ENCODE data around the gene ARHGDIB.

The ARHGDIB gene

DNA sequence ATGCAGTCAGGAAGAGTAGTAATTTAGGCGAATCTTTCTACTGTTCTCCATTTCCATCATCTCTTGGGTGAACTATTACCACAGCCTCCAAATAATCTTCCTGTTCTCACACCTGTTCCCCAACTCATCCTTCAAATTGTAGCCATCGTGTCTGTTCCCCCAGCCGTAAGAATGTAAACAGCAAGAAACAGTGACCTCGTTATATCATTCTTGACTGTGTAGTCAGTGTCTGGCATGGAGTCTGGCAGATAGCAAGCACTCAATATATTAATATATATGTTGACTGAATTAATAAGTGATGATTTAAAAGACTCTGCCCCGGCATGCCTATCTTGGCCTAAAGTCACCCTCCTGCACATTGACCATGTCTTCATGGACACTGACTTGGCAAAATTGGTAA is 31.7 kb upstream of the ARHGDIB start:
- TF ChIP-seq POLR2AphosphoS5 (IDR thresholded peaks at IDR 0.05; ENCODE audit: low read depth) (no peak), SPI1 (IDR thresholded peaks at IDR 0.05; ENCODE audit: borderline replicate concordance, low read depth) (no peak), GABPA (IDR thresholded peaks at IDR 0.05; ENCODE audit: low read depth) (no peak)
- TF ChIP-seq, protein P1, sequence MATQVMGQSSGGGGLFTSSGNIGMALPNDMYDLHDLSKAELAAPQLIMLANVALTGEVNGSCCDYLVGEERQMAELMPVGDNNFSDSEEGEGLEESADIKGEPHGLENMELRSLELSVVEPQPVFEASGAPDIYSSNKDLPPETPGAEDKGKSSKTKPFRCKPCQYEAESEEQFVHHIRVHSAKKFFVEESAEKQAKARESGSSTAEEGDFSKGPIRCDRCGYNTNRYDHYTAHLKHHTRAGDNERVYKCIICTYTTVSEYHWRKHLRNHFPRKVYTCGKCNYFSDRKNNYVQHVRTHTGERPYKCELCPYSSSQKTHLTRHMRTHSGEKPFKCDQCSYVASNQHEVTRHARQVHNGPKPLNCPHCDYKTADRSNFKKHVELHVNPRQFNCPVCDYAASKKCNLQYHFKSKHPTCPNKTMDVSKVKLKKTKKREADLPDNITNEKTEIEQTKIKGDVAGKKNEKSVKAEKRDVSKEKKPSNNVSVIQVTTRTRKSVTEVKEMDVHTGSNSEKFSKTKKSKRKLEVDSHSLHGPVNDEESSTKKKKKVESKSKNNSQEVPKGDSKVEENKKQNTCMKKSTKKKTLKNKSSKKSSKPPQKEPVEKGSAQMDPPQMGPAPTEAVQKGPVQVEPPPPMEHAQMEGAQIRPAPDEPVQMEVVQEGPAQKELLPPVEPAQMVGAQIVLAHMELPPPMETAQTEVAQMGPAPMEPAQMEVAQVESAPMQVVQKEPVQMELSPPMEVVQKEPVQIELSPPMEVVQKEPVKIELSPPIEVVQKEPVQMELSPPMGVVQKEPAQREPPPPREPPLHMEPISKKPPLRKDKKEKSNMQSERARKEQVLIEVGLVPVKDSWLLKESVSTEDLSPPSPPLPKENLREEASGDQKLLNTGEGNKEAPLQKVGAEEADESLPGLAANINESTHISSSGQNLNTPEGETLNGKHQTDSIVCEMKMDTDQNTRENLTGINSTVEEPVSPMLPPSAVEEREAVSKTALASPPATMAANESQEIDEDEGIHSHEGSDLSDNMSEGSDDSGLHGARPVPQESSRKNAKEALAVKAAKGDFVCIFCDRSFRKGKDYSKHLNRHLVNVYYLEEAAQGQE (IDR thresholded peaks at IDR 0.05; ENCODE audit: insufficient replicate concordance, low read depth), result no peak
- TF ChIP-seq, protein P2, sequence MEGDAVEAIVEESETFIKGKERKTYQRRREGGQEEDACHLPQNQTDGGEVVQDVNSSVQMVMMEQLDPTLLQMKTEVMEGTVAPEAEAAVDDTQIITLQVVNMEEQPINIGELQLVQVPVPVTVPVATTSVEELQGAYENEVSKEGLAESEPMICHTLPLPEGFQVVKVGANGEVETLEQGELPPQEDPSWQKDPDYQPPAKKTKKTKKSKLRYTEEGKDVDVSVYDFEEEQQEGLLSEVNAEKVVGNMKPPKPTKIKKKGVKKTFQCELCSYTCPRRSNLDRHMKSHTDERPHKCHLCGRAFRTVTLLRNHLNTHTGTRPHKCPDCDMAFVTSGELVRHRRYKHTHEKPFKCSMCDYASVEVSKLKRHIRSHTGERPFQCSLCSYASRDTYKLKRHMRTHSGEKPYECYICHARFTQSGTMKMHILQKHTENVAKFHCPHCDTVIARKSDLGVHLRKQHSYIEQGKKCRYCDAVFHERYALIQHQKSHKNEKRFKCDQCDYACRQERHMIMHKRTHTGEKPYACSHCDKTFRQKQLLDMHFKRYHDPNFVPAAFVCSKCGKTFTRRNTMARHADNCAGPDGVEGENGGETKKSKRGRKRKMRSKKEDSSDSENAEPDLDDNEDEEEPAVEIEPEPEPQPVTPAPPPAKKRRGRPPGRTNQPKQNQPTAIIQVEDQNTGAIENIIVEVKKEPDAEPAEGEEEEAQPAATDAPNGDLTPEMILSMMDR (IDR thresholded peaks at IDR 0.05; ENCODE audit: insufficient read depth, low read length), result no peak
- Histone ChIP-seq H3K4me3 (replicated peaks; ENCODE audit: insufficient read depth, low read length) (no peak overlapping the region), H3K27ac (replicated peaks) (no peak overlapping the region), H3K27me3 (ENCODE audit: insufficient read depth, poor library complexity, severe bottlenecking) (no peaks in the 10 kb centered on the region)
- DNase-seq (ENCODE audit: low read depth in 1 of 2, low spot score in 1 of 2), result no peak

- Histone ChIP-seq H3K27ac (replicated peaks) (no peak overlapping the region), H3K4me3 (replicated peaks; ENCODE audit: insufficient read depth, low read length) (no peak overlapping the region), H3K27me3 (ENCODE audit: insufficient read depth, poor library complexity, severe bottlenecking) (no peaks in the 10 kb centered on the region)
- no peak for DNase-seq (ENCODE audit: low read depth in 1 of 2, low spot score in 1 of 2)
- TF ChIP-seq POLR2AphosphoS5 (IDR thresholded peaks at IDR 0.05; ENCODE audit: low read depth), result no peak
- TF ChIP-seq SPI1 (IDR thresholded peaks at IDR 0.05; ENCODE audit: borderline replicate concordance, low read depth), result no peak
- TF ChIP-seq, protein P1 (IDR thresholded peaks at IDR 0.05; ENCODE audit: insufficient replicate concordance, low read depth), result no peak
- TF ChIP-seq, protein P2 (IDR thresholded peaks at IDR 0.05; ENCODE audit: insufficient read depth, low read length), result no peak
- no peak for TF ChIP-seq GABPA (IDR thresholded peaks at IDR 0.05; ENCODE audit: low read depth)
Measured at GRCh38 chr12:14992673-14993072, 31.3 kb upstream of the ARHGDIB start.

DNA sequence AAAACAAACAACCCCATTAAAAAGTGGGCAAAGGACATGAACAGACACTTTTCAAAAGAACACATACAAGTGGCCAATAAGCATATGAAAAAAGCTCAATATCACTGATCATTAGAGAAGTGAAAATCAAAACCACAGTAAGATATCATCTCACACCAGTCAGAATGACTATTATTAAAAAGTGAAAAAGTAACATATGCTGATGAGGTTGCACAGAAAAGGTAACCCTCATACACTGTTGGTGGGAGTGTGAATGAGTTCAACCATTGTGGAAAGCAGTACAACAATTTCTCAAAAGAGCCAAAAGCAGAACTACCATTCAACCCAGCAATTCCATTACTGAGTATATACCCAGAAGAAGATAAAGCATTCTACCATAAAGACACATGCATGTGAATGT is 29.7 kb upstream of the ARHGDIB start:
- H3K4me3 ChIP-seq (replicated peaks; ENCODE audit: insufficient read depth, low read length), result no peak overlapping the region
- TF ChIP-seq GABPA (IDR thresholded peaks at IDR 0.05; ENCODE audit: low read depth), result no peak
- TF ChIP-seq, protein P2 (IDR thresholded peaks at IDR 0.05; ENCODE audit: insufficient read depth, low read length), result no peak
- TF ChIP-seq POLR2AphosphoS5 (IDR thresholded peaks at IDR 0.05; ENCODE audit: low read depth), result no peak
- TF ChIP-seq, protein P1 (IDR thresholded peaks at IDR 0.05; ENCODE audit: insufficient replicate concordance, low read depth), result no peak
- TF ChIP-seq SPI1 (IDR thresholded peaks at IDR 0.05; ENCODE audit: borderline replicate concordance, low read depth), result no peak
- no peaks in the 10 kb centered on the region for H3K27me3 ChIP-seq (ENCODE audit: insufficient read depth, poor library complexity, severe bottlenecking)
- no peak for DNase-seq (ENCODE audit: low read depth in 1 of 2, low spot score in 1 of 2)
- H3K27ac ChIP-seq (replicated peaks), result no peak overlapping the region
